HCT116 (cell line): ENCODE data around the gene LIPG. TPM values are rescaled to one million over a fixed set of nuclear protein-coding genes. Genes with fewer than 3 reads are reported as not detected.

Source experiments
- ATAC-seq: fragments of 200-7000 bp; cut with Tn5 transposase; 2 replicates; pipeline ENCODE4 v1.9.1; 2020; ENCODE audit warnings: mild to moderate bottlenecking, moderate library complexity
- BruUV-seq: library from RNA; stranded (reverse); fragments of 400-500 nt; replicated peaks from 2 replicates; lab custom pipeline; 2021; lab: Mats Ljungman, UMichigan
- CTCF ChIA-PET: fragments of 300-600 bp; sonication (Branson Sonifier 250); formaldehyde crosslinking; loops from one replicate; lab custom pipeline; 2021; ENCODE audit warnings: antibody characterized with exemption; lab: Charles Lee
- POLR2A ChIA-PET: fragments of 300-600, 350-600 bp; sonication (Branson Sonifier 250); formaldehyde crosslinking; loops from one replicate; lab custom pipeline; 2021; ENCODE audit warnings: antibody characterized with exemption; lab: Charles Lee
- RAD21 ChIA-PET, 2 experiments: fragments of 300-600 bp; sonication (Branson Sonifier 250); formaldehyde crosslinking; loops; one replicate each; lab custom pipeline; 2023; ENCODE audit warnings: low total read pairs in 2 of 2; ENCODE audit not compliant: uncharacterized antibody in 2 of 2, unreplicated experiment in 2 of 2, low non-redundant PET in 1 of 2; lab: Charles Lee
- DNase-seq: peaks from one replicate; pipeline ENCODE4 v3.0.0-alpha.2; 2010; ENCODE audit warnings: low read depth, low spot score
- H2AFZ ChIP-seq: fragments of 200-600 bp; shearing (Covaris generic), sonication (generic); 2 replicates; pipeline ENCODE4 v1.6.1; 2017; ENCODE audit warnings: low read depth, mixed run types, mixed read lengths, antibody characterized with exemption, low read length; ENCODE audit not compliant: poor library complexity, severe bottlenecking
- H3K27ac ChIP-seq: 2 replicates; pipeline ENCODE4 v1.5.1; 2012; ENCODE audit warnings: low read depth, low read length
- H3K27me3 ChIP-seq: fragments of 200-600 bp; sonication (generic); 2 replicates; pipeline ENCODE4 v1.6.1; 2016; ENCODE audit warnings: mixed run types, low read length, mixed read lengths; ENCODE audit not compliant: insufficient read depth
- H3K36me3 ChIP-seq, 2 experiments: fragments of 200-500 bp in 1 of 2; fragments of 200-600 bp in 1 of 2; sonication (Bioruptor generic) in 1 of 2; sonication (generic) in 1 of 2; 2 replicates each; pipeline versions ENCODE4 v1.5.1 to v1.6.1; 2014 to 2016; ENCODE audit warnings: low read length in 2 of 2, inconsistent platforms in 1 of 2, mixed read lengths in 1 of 2, mixed run types in 1 of 2; ENCODE audit not compliant: insufficient read depth in 2 of 2, control insufficient read depth in 1 of 2
- H3K4me1 ChIP-seq, 2 experiments: fragments of 200-600 bp in 1 of 2; sonication (generic) in 1 of 2; 2 replicates each; pipeline versions ENCODE4 v1.5.1 to v1.6.1; 2012 to 2017; ENCODE audit warnings: low read length in 2 of 2, inconsistent platforms in 1 of 2, mild to moderate bottlenecking in 1 of 2, mixed read lengths in 1 of 2, mixed run types in 1 of 2, moderate library complexity in 1 of 2; ENCODE audit not compliant: insufficient read depth in 2 of 2, control insufficient read depth in 1 of 2
- H3K4me2 ChIP-seq: fragments of 200-600 bp; sonication (generic); 2 replicates; pipeline ENCODE4 v1.6.1; 2017; ENCODE audit warnings: mixed run types, low read length, mixed read lengths
- H3K4me3 ChIP-seq, 2 experiments: fragments of 200-600 bp in 1 of 2; sonication (generic) in 1 of 2; replicated peaks in 1 of 2; 2 replicates each; pipeline ENCODE4 v1.5.1; 2011 to 2016; ENCODE audit warnings: low read length in 2 of 2, control low read depth in 1 of 2, low read depth in 1 of 2, mild to moderate bottlenecking in 1 of 2, mixed read lengths in 1 of 2, mixed run types in 1 of 2
- H3K79me2 ChIP-seq: fragments of 200-600 bp; sonication (generic); 2 replicates; pipeline ENCODE4 v1.6.1; 2017; ENCODE audit warnings: mild to moderate bottlenecking, mixed run types, low read length, moderate library complexity, mixed read lengths; ENCODE audit not compliant: insufficient read depth
- H3K9ac ChIP-seq: fragments of 200-600 bp; sonication (generic); 2 replicates; pipeline ENCODE4 v1.6.1; 2016; ENCODE audit warnings: low read length, mixed read lengths
- H3K9me2 ChIP-seq: fragments of 200-600 bp; sonication (generic), shearing (Covaris generic); 2 replicates; pipeline ENCODE4 v1.6.1; 2017; ENCODE audit warnings: mixed run types, mild to moderate bottlenecking, moderate library complexity; ENCODE audit not compliant: insufficient read depth
- H3K9me3 ChIP-seq, 2 experiments: fragments of 200-500 bp in 1 of 2; fragments of 200-600 bp in 1 of 2; sonication (Bioruptor generic) in 1 of 2; sonication (generic) in 1 of 2; 2 replicates each; pipeline ENCODE4 v1.6.1; 2014 to 2017; ENCODE audit warnings: low read length in 2 of 2, mixed read lengths in 2 of 2, inconsistent platforms in 1 of 2, low read depth in 1 of 2, mild to moderate bottlenecking in 1 of 2, mixed run types in 1 of 2, moderate library complexity in 1 of 2; ENCODE audit not compliant: control insufficient read depth in 1 of 2, insufficient read depth in 1 of 2
- H4K20me1 ChIP-seq: fragments of 200-600 bp; sonication (generic), shearing (Covaris generic); 2 replicates; pipeline ENCODE4 v1.6.1; 2017; ENCODE audit warnings: mixed run types, mild to moderate bottlenecking, moderate library complexity; ENCODE audit not compliant: insufficient read depth
- EGR1 ChIP-seq: IDR thresholded peaks from 2 replicates; pipeline ENCODE4 v1.6.1; 2012; ENCODE audit warnings: low read depth
- ELF1 ChIP-seq: IDR thresholded peaks from 2 replicates; pipeline ENCODE4 v1.6.1; 2012; ENCODE audit warnings: low read depth, borderline replicate concordance
- FOSL1 ChIP-seq: IDR thresholded peaks from 2 replicates; pipeline ENCODE4 v1.6.1; 2012; ENCODE audit warnings: low read depth
- JUND ChIP-seq: IDR thresholded peaks from 2 replicates; pipeline ENCODE4 v1.6.1; 2012
- POLR2A ChIP-seq: IDR thresholded peaks from 2 replicates; pipeline ENCODE4 v1.7.0; 2011; ENCODE audit warnings: borderline replicate concordance; ENCODE audit not compliant: insufficient read depth, insufficient read length; ENCODE audit errors: extremely low read depth
- POLR2AphosphoS5 ChIP-seq: IDR thresholded peaks from 2 replicates; pipeline ENCODE4 v1.6.1; 2011; ENCODE audit warnings: mild to moderate bottlenecking, low read depth, low read length, moderate library complexity
- RAD21 ChIP-seq: IDR thresholded peaks from 2 replicates; pipeline ENCODE4 v1.6.1; 2012; ENCODE audit warnings: low read depth, mild to moderate bottlenecking
- SIN3A ChIP-seq: IDR thresholded peaks from 2 replicates; pipeline ENCODE4 v1.6.1; 2012; ENCODE audit warnings: low read depth
- YY1 ChIP-seq: IDR thresholded peaks from 2 replicates; pipeline ENCODE4 v1.6.1; 2011; ENCODE audit warnings: low read length, low read depth, moderate library complexity, mild to moderate bottlenecking; ENCODE audit not compliant: insufficient replicate concordance; ENCODE audit errors: extremely low read depth
- ZNF274 ChIP-seq: fragments of 200-500 bp; sonication (Bioruptor generic); IDR thresholded peaks from 2 replicates; pipeline ENCODE4 v1.6.1; 2014; ENCODE audit warnings: mild to moderate bottlenecking, low read depth, low read length, inconsistent platforms
- intact Hi-C: fragments of 100-400 bp; cut with micrococcal nuclease; formaldehyde crosslinking; loops from 2 replicates; pipeline ENCODE4 v1.10.0; 2022
- total RNA-seq: library from RNA; stranded (reverse); gene quantifications from one replicate; pipeline ENCODE4 v1.2.1, GENCODE V29; 2021; ENCODE audit not compliant: unreplicated experiment
- TF ChIP-seq, protein P1 (sequence below): IDR thresholded peaks from 2 replicates; pipeline ENCODE4 v1.6.1; 2012; ENCODE audit warnings: low read depth

The LIPG gene
- total RNA-seq, 1 experiment from 2014 or later = 2.6 TPM

DNA sequence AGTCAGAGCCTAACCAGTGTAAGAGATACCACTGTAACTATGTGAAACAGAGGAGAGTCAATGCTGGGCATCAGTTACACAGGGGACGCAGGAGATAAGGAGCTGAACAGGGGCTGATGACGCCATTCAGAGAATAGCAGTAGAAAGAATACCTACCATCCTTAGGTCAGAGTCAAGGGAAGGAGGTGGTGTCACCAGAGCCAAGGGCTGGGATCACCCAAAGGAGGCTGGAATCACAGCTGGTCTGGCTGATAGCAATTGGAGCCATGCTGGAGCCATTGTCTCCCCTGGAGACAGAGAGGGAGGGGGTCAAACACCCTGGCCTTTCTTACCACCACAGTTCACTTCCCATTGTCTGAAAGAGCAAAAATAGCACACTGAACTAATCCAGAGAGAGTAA is 37.5 kb upstream of the LIPG start:
- no TSS peak for BruUV-seq
- ChIA-PET CTCF (interaction anchor here (1.7 kb wide), 1 partner anchor 14 kb away, joined by 5 read pairs; no protein-coding TSS in a partner anchor), RAD21 (no interaction called here), POLR2A (no interaction called here)
- no peak for ATAC-seq
- no peak overlapping the region for H2AFZ ChIP-seq
- no peak overlapping the region for H3K4me3 ChIP-seq
- intact Hi-C loops = no loop called here
- no peak for DNase-seq
- H3K9me2 ChIP-seq = no peaks in the 10 kb centered on the region
- H3K27ac ChIP-seq = no peak overlapping the region
- no peaks in the 10 kb centered on the region for H4K20me1 ChIP-seq
- TF ChIP-seq POLR2AphosphoS5 (no peak), SIN3A (no peak), ELF1 (no peak), JUND (no peak), RAD21 (no peak), FOSL1 (no peak), YY1 (no peak), ZNF274 (no peak), EGR1 (no peak), POLR2A (no peak)
- TF ChIP-seq, protein P1, sequence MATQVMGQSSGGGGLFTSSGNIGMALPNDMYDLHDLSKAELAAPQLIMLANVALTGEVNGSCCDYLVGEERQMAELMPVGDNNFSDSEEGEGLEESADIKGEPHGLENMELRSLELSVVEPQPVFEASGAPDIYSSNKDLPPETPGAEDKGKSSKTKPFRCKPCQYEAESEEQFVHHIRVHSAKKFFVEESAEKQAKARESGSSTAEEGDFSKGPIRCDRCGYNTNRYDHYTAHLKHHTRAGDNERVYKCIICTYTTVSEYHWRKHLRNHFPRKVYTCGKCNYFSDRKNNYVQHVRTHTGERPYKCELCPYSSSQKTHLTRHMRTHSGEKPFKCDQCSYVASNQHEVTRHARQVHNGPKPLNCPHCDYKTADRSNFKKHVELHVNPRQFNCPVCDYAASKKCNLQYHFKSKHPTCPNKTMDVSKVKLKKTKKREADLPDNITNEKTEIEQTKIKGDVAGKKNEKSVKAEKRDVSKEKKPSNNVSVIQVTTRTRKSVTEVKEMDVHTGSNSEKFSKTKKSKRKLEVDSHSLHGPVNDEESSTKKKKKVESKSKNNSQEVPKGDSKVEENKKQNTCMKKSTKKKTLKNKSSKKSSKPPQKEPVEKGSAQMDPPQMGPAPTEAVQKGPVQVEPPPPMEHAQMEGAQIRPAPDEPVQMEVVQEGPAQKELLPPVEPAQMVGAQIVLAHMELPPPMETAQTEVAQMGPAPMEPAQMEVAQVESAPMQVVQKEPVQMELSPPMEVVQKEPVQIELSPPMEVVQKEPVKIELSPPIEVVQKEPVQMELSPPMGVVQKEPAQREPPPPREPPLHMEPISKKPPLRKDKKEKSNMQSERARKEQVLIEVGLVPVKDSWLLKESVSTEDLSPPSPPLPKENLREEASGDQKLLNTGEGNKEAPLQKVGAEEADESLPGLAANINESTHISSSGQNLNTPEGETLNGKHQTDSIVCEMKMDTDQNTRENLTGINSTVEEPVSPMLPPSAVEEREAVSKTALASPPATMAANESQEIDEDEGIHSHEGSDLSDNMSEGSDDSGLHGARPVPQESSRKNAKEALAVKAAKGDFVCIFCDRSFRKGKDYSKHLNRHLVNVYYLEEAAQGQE = no peak
- no peaks in the 10 kb centered on the region for H3K27me3 ChIP-seq
- peaks cover 8 to 18% of the 10 kb centered on the region in 2 experiments for H3K4me1 ChIP-seq
- no peaks in the 10 kb centered on the region for H3K36me3 ChIP-seq
- H3K9ac ChIP-seq = no peak overlapping the region
- no peaks in the 10 kb centered on the region for H3K79me2 ChIP-seq
- H3K4me2 ChIP-seq = no peak overlapping the region
- no peaks in the 10 kb centered on the region for H3K9me3 ChIP-seq
